ENCODE data around the gene TIPARP. TPM values are rescaled to one million over a fixed set of nuclear protein-coding genes. Genes with fewer than 3 reads are reported as not detected.
"Not testable (repeated sequence)": the region's sequence is repeated elsewhere in the genome, so short reads cannot be mapped to it uniquely, and the experiment has no call there.

TIPARP gene
- total and polyA plus RNA-seq, 2 of the 8 experiments (the other 6 are each of a cell fraction or from before 2014, with no cell fraction given): 1.6 to 5.8 TPM

DNA sequence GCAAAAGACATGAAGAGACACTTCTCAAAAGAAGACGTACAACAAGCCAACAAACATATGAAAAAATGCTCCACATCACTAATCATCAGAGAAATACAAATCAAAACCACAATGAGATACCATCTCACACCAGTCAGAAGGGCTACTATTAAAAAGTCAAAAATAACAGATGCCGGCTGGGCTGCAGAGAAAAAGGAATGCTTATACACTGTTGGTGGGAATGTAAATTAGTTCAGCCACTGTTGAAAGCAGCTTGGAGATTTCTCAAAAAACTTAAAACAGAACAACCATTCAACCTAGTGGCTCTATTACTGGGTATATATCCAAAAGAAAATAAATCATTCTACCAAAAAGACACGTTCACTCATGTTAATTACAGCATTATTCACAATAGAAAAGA, 60.3 kb downstream of the TIPARP start:
- POLR2A ChIA-PET (ENCODE audit: partially characterized antibody): interaction anchor here (1.6 to 2.5 kb wide), 2 partner anchors 13 to 16 kb away, joined by 4 to 7 read pairs; no protein-coding TSS in a partner anchor
- H3K4me3 ChIP-seq (ENCODE audit: extremely low read depth in 1 of 4, insufficient read depth in 2 of 4, low read depth in 3 of 4, low read length in 4 of 4); CTCF ChIA-PET (ENCODE audit: partially characterized antibody); H3K56ac ChIP-seq (replicated peaks; ENCODE audit: insufficient read length, low read depth, low read length); H3K4me2 ChIP-seq (ENCODE audit: insufficient read depth in 1 of 2, low read depth in 2 of 2, low read length in 2 of 2); H3K36me3 ChIP-seq (ENCODE audit: control insufficient read depth in 2 of 4, insufficient read depth in 4 of 4, low read length in 3 of 4); H4K8ac ChIP-seq (ENCODE audit: extremely low read depth, insufficient read depth, low read length); H2AK5ac ChIP-seq (ENCODE audit: low read depth, low read length); H4K20me1 ChIP-seq (replicated peaks in 1 of 2; ENCODE audit: control insufficient read depth in 1 of 2, insufficient read depth in 2 of 2, low read length in 2 of 2); H4K5ac ChIP-seq (ENCODE audit: insufficient read length, low read depth, low read length); H3K9me3 ChIP-seq (ENCODE audit: insufficient read depth in 2 of 2, low read depth in 1 of 2, low read length in 1 of 2); H3K4ac ChIP-seq (replicated peaks; ENCODE audit: insufficient read length, low read depth, low read length); H3K9ac ChIP-seq (replicated peaks in 1 of 4; ENCODE audit: extremely low read depth in 1 of 4, low read depth in 3 of 4, low read length in 3 of 4); H2BK12ac ChIP-seq (ENCODE audit: low read depth, low read length); H3K79me2 ChIP-seq (ENCODE audit: control insufficient read depth in 1 of 2, insufficient read depth in 2 of 2, low read length in 2 of 2); H2BK120ac ChIP-seq (replicated peaks; ENCODE audit: low read depth, low read length); H3K14ac ChIP-seq (ENCODE audit: insufficient read length); H3K23ac ChIP-seq (ENCODE audit: insufficient read length); H2BK15ac ChIP-seq (ENCODE audit: low read length); DNase-seq (ENCODE audit: low read depth in 1 of 2, low spot score in 2 of 2); H3K79me1 ChIP-seq (ENCODE audit: low read depth, low read length); FAIRE-seq; H2BK5ac ChIP-seq (ENCODE audit: low read depth, low read length); H3K4me1 ChIP-seq (replicated peaks in 1 of 4; ENCODE audit: control insufficient read depth in 3 of 4, insufficient read depth in 4 of 4, low read length in 3 of 4); H3K27ac ChIP-seq (ENCODE audit: low read depth, low read length); H3K18ac ChIP-seq (ENCODE audit: extremely low read depth, low read length); H3K27me3 ChIP-seq (replicated peaks in 1 of 4; ENCODE audit: control insufficient read depth in 3 of 4, extremely low read depth in 1 of 4, insufficient read depth in 3 of 4, low read length in 3 of 4); H2AFZ ChIP-seq (ENCODE audit: low read length); H2BK20ac ChIP-seq (ENCODE audit: low read length); H4K91ac ChIP-seq (replicated peaks; ENCODE audit: insufficient read length, low read length); H3K23me2 ChIP-seq (ENCODE audit: low read depth, low read length): not testable (repeated sequence)
- WGBS, 2 experiments (ENCODE audit: extremely low coverage in 1 of 2, insufficient coverage in 1 of 2, insufficient read length in 1 of 2, insufficient replicate concordance in 2 of 2, low coverage in 1 of 2, low lambda C conversion rate in 2 of 2, missing lambda C conversion rate in 1 of 2): 61% methylated on average over 3 of the region's 3 CpGs; no CpG with 5 or more reads in 1 of the 2 experiments
